ACC112 (cell line): ENCODE results near the gene HAGH.

ENCODE experiments used
- H2AFZ ChIP-seq: fragments of 200-600 bp; sonication (generic); one replicate; pipeline ENCODE4 v1.6.0; 2017; ENCODE audit warnings: antibody characterized with exemption, low read length; ENCODE audit not compliant: unreplicated experiment
- H3K27ac ChIP-seq: fragments of 200-600 bp; sonication (generic); 2 replicates; pipeline ENCODE4 v1.5.1; 2014; ENCODE audit warnings: low read depth, mild to moderate bottlenecking, antibody characterized with exemption, low read length, moderate library complexity
- H3K27me3 ChIP-seq: fragments of 200-600 bp; sonication (generic); 2 replicates; pipeline ENCODE4 v1.6.1; 2014; ENCODE audit warnings: mild to moderate bottlenecking, antibody characterized with exemption, low read length, moderate library complexity, mixed read lengths; ENCODE audit not compliant: insufficient read depth
- H3K36me3 ChIP-seq: fragments of 200-600 bp; sonication (generic); 2 replicates; pipeline ENCODE4 v1.6.1; 2016; ENCODE audit warnings: mild to moderate bottlenecking, antibody characterized with exemption, low read length, moderate library complexity, mixed read lengths; ENCODE audit not compliant: insufficient read depth
- H3K4me1 ChIP-seq: fragments of 200-600 bp; sonication (generic); one replicate; pipeline ENCODE4 v1.6.1; 2016; ENCODE audit warnings: low read length, mixed read lengths; ENCODE audit not compliant: insufficient read depth, unreplicated experiment, control insufficient read depth
- H3K4me3 ChIP-seq: fragments of 200-600 bp; sonication (generic); 2 replicates; pipeline ENCODE4 v1.5.1; 2014; ENCODE audit warnings: mild to moderate bottlenecking, low read depth, low read length
- H3K79me2 ChIP-seq: fragments of 200-600 bp; sonication (generic); one replicate; pipeline ENCODE4 v1.6.0; 2016; ENCODE audit warnings: low read length; ENCODE audit not compliant: control insufficient read depth, unreplicated experiment, insufficient read depth

HAGH gene

DNA sequence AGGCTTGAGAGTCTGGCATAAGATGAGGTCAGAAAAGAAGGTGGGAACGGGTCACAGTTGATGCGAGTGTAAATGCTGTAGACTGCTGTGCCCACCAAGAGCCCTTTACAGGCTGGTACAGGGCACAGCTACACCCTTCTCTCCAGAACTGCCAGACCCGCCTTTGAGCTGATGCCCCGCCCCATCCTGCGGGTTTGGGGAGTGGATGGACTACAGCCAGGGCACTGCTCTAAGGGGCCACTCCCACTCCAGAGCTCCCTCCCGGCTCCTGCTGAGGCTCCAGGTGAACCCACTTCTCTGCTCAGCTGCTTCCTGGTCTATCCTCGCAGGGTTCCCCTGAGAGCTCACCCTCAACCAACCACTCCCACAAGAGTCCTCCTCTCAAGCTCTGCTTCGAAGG, 33.0 kb upstream of the HAGH start:
- no peaks in the 10 kb centered on the region for H3K79me2 ChIP-seq
- no peak overlapping the region for H3K27ac ChIP-seq
- no peaks in the 10 kb centered on the region for H3K36me3 ChIP-seq
- H3K27me3 ChIP-seq, result peaks cover 10% of the 10 kb centered on the region
- no peaks in the 10 kb centered on the region for H3K4me1 ChIP-seq
- no peak overlapping the region for H2AFZ ChIP-seq
- H3K4me3 ChIP-seq, result no peak overlapping the region

DNA sequence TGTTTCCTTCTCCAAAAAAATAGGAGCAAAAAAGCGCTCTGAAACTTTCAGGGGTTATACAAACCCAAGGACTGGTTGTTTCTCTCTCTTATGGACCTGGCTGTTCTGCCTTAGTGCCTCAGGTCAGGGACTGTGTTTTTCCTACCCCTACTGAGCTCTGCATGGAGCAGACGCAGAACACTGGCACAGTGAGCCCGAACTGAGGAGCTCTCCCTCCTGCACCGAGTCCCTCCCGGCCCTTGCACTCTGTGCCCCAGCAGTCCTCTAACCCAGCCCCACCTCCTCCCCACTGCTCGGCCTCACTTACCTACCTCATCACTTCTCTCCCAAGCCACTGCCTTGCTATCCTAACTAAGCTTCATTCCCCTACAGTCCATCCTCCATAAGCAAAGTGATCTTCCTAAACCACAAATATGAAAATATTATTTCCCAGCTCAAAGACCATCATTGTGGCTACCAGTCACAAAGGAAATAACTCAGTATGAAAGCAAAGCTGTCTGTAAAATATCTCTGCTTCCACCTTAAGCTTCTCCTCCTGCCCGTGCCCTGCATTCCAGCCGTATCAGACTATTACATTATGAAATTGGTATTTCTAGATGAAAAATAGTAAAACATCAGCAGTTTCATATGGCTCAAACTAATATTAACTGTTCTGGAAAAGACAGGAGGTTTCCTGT, 31.7 kb upstream of the HAGH start:
- Histone ChIP-seq H2AFZ (no peak overlapping the region), H3K4me3 (no peak overlapping the region), H3K36me3 (no peaks in the 10 kb centered on the region), H3K4me1 (no peaks in the 10 kb centered on the region), H3K79me2 (no peaks in the 10 kb centered on the region), H3K27me3 (peaks cover 10% of the 10 kb centered on the region), H3K27ac (no peak overlapping the region)

DNA sequence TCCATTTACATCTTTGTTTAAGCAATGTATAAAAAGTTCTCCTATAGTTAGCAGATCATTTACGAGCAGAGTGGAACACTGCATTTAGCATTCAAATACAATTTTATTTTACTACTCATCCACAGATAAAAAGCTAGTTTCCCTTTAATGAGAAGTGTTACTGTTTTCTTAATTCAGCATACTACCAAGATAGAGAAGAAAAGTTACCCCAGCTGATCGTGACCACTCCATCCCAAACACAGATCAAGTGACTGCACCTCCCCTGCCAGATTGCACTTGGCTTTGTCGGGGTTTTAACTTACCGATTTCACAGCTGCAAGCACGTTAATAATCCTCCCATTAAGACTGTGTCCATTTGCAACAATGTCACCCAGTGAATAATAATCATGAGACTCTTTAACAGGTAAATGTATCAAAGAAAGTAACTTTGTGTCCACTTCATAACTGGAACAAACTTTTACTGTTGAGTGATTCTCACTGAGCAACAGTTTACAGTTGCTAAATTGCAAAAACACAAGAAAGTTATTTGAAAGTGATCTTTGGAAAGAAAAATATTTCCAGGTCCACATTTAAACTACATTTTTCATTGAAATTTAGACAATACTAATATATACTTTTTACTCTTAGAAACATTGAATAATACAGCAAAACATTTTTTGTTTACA, 30.9 kb upstream of the HAGH start:
- no peaks in the 10 kb centered on the region for H3K79me2 ChIP-seq
- H2AFZ ChIP-seq, result no peak overlapping the region
- H3K4me3 ChIP-seq, result no peak overlapping the region
- no peak overlapping the region for H3K27ac ChIP-seq
- no peaks in the 10 kb centered on the region for H3K4me1 ChIP-seq
- no peaks in the 10 kb centered on the region for H3K36me3 ChIP-seq
- peaks cover 10% of the 10 kb centered on the region for H3K27me3 ChIP-seq

DNA sequence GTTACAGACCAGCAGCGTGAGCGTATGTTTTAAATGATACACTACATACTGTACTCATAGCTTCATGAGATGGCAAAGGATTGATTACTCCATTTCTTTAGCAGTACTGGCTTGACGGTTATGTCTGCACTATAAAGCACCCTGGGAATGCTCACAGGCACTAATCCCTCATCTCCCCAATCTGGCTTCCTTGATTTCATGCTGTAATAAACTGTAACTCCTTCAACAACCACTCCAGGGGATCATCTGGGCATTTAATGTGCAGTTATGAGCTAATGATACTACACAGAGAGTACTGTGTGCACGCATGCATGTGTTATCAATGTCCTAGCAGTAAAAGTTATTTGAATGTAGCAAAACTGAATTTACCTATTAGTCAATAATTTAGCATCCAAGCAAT, 25.2 kb upstream of the HAGH start:
- Histone ChIP-seq H3K27ac (no peak overlapping the region), H3K36me3 (no peaks in the 10 kb centered on the region), H3K79me2 (no peaks in the 10 kb centered on the region), H2AFZ (no peak overlapping the region), H3K4me3 (no peak overlapping the region), H3K4me1 (no peaks in the 10 kb centered on the region), H3K27me3 (no peaks in the 10 kb centered on the region)

DNA sequence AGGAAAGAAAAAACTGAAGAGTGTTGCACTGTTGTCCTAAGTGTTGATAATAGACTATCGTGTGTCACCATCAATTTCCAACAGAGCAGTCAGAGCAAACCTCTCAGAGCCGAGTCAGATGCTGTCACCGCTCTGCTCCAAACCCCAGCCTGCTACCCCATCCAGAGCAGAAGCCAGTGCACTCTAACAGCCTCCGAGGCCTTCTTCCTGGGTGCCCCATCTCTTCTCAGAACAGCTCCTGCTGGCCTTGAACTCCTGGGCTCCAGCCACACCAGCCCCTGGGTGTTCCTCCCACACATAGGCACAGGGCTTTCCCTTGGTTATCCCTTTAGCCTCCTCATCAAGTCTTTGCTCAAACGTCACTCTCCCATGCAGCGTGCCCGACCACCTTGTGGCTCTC, 24.4 kb upstream of the HAGH start:
- Histone ChIP-seq H3K27me3 (peaks cover 5% of the 10 kb centered on the region; the same call in 1 of the 2 replicates), H3K4me1 (no peaks in the 10 kb centered on the region), H3K27ac (no peak overlapping the region), H2AFZ (no peak overlapping the region), H3K4me3 (no peak overlapping the region), H3K36me3 (no peaks in the 10 kb centered on the region), H3K79me2 (no peaks in the 10 kb centered on the region)

DNA sequence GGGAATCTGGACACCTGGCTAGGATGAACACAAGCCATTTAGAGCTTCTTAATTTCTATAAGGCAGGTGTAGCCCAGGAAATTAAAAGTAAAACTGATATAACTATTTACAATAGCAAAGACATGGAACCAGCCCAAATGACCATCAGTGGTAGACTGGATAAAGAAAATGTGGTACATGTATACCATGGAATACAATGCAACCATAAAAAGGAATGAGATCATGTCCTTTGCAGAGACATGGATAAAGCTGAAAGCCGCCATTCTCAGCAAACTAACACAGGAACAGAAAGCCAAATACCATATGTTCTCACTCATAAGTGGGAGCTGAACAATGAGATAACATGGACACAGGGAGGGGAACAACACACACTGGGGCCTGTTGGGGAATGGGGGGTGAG, 19.8 kb upstream of the HAGH start:
- H3K36me3 ChIP-seq, result no peaks in the 10 kb centered on the region
- H3K27me3 ChIP-seq, result peaks cover 9% of the 10 kb centered on the region; the same call in 1 of the 2 replicates
- H3K4me3 ChIP-seq, result no peak overlapping the region
- no peaks in the 10 kb centered on the region for H3K4me1 ChIP-seq
- H2AFZ ChIP-seq, result no peak overlapping the region
- H3K27ac ChIP-seq, result no peak overlapping the region
- no peaks in the 10 kb centered on the region for H3K79me2 ChIP-seq

DNA sequence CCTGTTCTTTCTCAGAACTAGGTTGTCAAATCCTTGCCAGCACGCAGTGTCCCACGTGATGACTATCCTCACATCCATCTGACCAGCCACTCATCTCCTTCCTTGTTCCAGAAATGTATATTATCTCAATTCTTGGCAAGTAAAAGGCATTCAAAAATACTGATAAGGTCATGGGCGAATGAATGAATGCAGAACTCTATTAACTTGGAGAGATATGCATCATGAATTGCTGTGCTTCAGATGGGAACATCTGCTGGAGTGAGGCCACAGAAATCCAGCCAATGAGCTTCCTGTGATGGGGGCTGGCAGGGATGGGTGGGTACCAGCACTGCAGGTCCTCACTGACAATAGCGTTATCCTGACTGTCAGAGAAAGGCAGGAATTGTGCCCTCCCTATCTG, 19.4 kb upstream of the HAGH start:
- Histone ChIP-seq H3K79me2 (no peaks in the 10 kb centered on the region), H3K36me3 (no peaks in the 10 kb centered on the region)

DNA sequence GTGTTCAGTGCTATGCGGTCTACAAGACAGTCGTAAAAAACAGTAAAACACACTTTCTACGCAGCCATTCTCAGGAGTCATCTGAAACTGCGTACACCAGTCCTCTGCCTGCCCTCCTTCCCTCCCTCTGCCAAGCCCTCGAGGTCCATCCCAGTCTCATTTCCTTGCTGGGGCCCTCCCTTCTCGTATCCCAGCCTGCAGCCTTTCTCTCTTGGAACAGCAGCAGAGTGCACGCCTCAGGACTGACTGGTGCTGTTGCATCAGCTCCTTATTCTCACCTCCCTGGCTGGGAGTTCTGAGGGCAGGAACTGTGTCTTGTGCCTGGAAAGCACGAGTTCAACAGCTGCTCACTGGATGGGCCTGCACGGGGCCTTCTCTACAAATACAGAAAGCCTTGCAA, 12.9 kb upstream of the HAGH start:
- no peak overlapping the region for H2AFZ ChIP-seq
- H3K4me3 ChIP-seq, result no peak overlapping the region
- no peaks in the 10 kb centered on the region for H3K27me3 ChIP-seq
- H3K79me2 ChIP-seq, result no peaks in the 10 kb centered on the region
- H3K4me1 ChIP-seq, result peaks cover 3% of the 10 kb centered on the region
- H3K27ac ChIP-seq, result no peak overlapping the region
- H3K36me3 ChIP-seq, result no peaks in the 10 kb centered on the region

More for the DNA sequence above, 19.4 kb upstream of the HAGH start:
- H3K4me3 ChIP-seq, result no peak overlapping the region
- H3K4me1 ChIP-seq, result no peaks in the 10 kb centered on the region
- no peak overlapping the region for H3K27ac ChIP-seq
- H3K27me3 ChIP-seq, result peaks cover 9% of the 10 kb centered on the region; the same call in 1 of the 2 replicates
- no peak overlapping the region for H2AFZ ChIP-seq

DNA sequence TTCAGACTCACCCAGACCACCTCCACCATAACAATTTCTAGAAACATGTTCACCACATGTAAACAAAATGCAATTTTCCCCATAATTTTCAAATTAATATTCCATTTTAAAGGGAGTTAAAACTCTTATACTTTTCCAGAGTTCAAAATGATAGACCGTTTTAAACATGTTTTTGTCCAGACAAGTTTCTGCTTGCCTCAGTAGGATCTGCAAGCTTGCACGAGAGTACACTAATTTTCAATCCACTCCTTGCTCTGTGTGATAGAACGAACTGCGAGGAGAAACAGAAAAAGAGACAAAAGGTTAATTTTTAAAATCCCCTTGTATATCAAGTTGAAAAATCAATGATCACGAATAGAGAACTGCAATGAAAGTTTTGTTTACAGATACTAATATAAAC, 7.5 kb upstream of the HAGH start:
- no peak overlapping the region for H3K27ac ChIP-seq
- peaks cover 11% of the 10 kb centered on the region for H3K4me1 ChIP-seq
- no peak overlapping the region for H3K4me3 ChIP-seq
- H3K27me3 ChIP-seq, result no peaks in the 10 kb centered on the region
- H3K36me3 ChIP-seq, result peaks cover 4% of the 10 kb centered on the region; the same call in 1 of the 2 replicates
- H3K79me2 ChIP-seq, result peaks cover 21% of the 10 kb centered on the region
- H2AFZ ChIP-seq, result no peak overlapping the region

DNA sequence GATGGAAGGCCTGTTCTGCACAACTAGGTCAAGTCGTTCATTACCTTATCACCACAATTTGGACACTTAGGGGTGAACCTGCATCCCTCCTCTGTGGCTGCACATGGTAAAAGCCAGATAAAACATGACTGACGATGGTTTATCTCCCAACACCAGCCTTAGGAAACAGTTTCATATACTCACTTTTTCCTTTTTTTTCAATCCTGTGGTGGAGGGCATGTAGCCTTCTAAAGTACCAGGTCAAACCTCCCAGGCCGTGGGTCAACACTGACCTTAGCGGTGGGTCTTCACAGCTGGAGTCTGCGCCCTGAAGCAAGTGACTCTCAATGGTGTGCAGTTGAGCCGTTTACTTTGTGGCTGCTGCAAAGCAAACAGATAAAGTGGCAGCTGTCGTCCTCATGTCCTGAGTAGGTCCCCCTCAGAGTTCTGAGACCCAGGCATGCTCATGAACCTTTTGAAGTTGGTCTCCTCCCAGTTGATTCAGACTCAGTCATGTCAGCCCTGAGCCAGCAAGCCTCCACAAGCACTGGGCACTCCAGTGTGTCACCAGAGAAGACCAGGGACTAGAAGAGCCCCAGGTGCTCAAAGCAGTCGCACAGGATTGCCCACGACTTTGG, 6.3 kb upstream of the HAGH start:
- Histone ChIP-seq H3K27me3 (no peaks in the 10 kb centered on the region), H3K4me1 (peaks cover 17% of the 10 kb centered on the region), H2AFZ (no peak overlapping the region), H3K36me3 (peaks cover 4% of the 10 kb centered on the region; the same call in 1 of the 2 replicates), H3K4me3 (no peak overlapping the region), H3K79me2 (peaks cover 30% of the 10 kb centered on the region), H3K27ac (no peak overlapping the region)
